C4-2B (cell line): Measurements from ENCODE around the gene ABHD4.

Source experiments
- CTCF ChIP-seq: fragments of 450-650 bp; conservative IDR thresholded peaks from 2 replicates; pipeline ENCODE4 v1.5.1; 2017; ENCODE audit warnings: mild to moderate bottlenecking
- ZFX ChIP-seq: fragments of 450-650 bp; IDR thresholded peaks from 2 replicates; pipeline ENCODE4 v1.6.1; 2017

GRCh38 chr14:22657861-22658260 lies 59.8 kb downstream of the ABHD4 start:
- TF ChIP-seq CTCF: peak; percentile 39
- TF ChIP-seq ZFX: no peak
